Measurements from ENCODE around the gene UBD.

GRCh38 chr6:29602564-29603361, 43.2 kb upstream of the UBD start:
- TF ChIP-seq, protein P1, sequence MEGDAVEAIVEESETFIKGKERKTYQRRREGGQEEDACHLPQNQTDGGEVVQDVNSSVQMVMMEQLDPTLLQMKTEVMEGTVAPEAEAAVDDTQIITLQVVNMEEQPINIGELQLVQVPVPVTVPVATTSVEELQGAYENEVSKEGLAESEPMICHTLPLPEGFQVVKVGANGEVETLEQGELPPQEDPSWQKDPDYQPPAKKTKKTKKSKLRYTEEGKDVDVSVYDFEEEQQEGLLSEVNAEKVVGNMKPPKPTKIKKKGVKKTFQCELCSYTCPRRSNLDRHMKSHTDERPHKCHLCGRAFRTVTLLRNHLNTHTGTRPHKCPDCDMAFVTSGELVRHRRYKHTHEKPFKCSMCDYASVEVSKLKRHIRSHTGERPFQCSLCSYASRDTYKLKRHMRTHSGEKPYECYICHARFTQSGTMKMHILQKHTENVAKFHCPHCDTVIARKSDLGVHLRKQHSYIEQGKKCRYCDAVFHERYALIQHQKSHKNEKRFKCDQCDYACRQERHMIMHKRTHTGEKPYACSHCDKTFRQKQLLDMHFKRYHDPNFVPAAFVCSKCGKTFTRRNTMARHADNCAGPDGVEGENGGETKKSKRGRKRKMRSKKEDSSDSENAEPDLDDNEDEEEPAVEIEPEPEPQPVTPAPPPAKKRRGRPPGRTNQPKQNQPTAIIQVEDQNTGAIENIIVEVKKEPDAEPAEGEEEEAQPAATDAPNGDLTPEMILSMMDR (IDR thresholded peaks at IDR 0.05) = no peak
- no peak for TF ChIP-seq POLR2A (IDR thresholded peaks at IDR 0.05)
- TF ChIP-seq EP300 (IDR thresholded peaks at IDR 0.05) = no peak

Data from ovary (tissue), 3 donors.